HG03575 (cell line): ENCODE results near the gene ZCRB1.

Experiments used
- ATAC-seq: cut with Tn5 transposase; IDR thresholded peaks from one replicate; pipeline ENCODE4 v1.9.1; 2021; ENCODE audit not compliant: unreplicated experiment, insufficient number of reproducible peaks, low FRiP score; ENCODE audit errors: extremely low read depth

ZCRB1 gene

DNA sequence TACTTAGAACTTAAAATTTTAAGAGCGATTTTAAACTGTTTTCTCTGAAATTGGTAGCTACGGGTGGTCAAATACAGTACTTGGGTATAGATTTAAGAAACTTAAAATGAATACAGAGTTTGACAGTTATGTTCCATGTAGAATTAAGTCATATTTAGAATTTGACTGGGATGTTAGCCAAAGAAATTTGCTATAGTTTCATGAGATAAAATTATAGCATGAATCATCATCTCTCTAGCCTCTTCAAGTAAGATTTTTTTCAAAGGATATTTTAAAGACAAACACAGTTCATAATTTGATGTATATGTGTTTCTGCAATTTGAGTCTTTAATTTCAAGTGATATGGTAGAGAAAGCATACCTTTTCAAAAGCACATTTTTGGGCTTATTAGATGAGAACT lies 41.0 kb downstream of the ZCRB1 start:
- no peak for ATAC-seq

DNA sequence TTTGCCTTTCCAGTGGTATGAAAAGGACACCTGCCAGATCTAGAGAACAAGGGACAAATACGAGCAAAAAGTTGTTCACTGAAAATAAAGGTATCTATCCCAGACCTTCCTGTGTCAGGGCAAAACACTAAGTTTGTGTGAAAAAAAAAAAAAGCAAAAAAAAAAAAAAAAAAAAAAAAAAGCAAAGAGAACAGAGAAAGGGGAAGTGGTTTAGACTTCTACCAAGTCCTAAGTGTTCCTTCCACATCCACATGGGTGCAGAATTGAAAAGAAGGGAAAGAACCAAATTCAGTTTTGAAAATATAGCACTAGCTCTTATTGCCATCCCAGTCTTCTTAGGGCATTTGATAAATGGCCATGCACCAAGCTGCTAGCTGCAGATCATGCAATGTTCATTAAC lies 41.7 kb downstream of the ZCRB1 start:
- no peak for ATAC-seq

- ATAC-seq = no peak
These were observed 42.2 kb downstream of the ZCRB1 start for GRCh38 chr12:42283739-42284138.

DNA sequence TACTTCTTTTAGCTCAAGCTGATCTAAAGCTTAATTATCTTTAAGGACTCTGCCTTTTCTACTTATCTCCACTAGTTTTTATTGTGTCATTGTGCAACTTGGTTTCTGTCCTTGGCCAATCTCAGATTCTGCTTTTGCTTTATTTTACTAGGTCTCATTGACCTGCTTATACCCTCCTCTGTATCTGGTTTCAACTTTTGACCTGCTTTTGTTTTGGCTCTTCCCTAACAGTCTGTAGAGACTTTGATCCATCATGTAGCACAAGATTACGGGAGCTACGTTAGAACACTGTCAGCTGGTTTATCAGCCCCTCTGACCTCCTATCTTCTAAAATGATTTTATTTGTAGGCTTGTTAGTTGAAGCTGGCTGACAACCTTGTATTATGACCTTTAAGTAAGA lies 43.6 kb downstream of the ZCRB1 start:
- no peak for ATAC-seq

DNA sequence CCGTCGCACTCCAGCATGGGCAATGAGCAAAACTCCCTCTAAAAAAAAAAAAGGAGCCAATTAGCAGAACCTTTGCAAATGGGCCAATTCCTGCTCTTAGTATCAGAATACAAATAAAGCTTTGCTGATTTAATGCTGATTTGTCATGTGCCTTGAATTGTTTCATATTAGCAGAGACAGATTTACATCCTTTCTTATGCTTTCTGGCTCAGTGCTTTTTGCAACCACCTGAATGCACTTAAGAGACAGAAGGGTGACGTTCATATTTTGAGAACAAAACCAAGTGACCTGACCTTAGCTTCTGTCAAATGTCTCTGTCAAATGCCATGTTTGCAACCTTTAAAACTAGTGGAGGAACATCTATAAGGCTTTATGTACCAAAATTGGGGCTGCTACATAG lies 44.0 kb downstream of the ZCRB1 start:
- ATAC-seq = no peak

- no peak for ATAC-seq
These were observed 44.6 kb downstream of the ZCRB1 start for GRCh38 chr12:42281278-42281677.

DNA sequence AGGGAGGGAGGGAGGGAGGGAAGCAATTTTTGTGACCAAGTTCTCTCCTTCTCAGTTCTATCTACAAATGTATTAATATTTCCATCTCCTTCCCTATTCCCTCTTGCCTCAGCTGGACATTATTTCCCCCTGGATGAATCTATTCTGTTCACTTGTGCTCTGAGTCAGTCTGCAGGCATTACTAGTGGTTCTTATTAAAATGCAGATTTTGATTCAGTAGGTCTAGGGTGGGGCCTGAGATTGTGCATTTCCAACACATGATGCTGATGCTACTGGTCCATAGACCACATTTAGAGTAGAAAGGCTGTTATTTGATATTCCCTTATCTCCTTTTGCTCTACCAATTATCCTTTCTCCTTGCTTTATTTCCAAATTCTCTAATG lies 47.8 kb downstream of the ZCRB1 start:
- ATAC-seq = no peak

DNA sequence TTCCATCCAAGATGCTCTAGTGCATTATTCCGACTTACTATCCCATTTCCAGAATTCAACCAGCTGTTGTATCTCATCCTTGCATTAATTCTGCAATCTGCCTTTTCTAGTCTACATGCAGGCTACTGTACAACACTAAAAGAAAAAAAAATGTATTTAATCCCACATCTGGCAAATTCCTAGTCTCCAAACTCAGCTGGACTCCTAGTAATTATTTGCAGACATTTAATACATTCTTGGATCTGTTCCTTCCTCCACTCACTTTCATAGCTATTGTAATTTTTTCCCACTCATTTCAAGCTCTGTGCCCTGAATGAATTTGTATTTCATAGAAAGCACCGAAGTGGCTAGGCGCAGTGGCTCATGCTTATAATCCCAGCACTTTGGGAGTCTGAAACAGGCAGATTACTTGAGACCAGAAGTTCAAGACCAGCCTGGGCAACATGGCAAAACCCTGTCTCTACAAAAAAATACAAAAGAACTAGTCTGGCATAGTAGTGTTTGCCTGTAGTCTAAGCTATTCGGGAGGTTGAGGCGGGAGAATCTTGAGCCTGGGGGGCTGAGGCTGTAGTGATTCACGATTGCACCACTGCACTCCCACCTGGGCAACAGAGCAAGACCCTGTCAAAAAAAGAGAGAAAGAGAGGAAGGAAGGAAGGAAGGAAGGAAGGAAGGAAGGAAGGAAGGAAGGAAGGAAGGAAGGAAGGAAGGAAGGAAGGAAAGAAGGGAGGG lies 48.3 kb downstream of the ZCRB1 start:
- no peak for ATAC-seq

DNA sequence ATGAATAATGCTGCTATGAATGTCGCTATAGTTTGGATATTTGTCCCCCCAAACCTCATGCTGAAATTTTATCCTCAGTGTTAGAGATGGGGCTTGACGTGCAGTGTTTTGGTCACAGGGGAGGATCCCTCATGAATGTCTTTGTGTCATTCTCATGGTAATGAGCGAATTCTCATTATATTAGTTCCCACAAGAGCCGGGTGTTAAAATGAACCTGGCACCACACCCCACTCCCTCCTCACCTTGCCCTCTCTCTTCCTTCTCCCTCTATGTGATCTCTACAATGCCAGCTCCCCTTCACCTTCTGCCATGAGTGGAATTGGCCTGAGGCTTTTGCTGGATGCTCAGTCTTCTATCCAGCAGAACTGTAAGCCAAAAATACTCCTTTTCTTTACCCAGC lies 50.4 kb downstream of the ZCRB1 start:
- ATAC-seq = no peak

GRCh38 chr12:42273706-42274105 lies 52.2 kb downstream of the ZCRB1 start:
- ATAC-seq = no peak

- ATAC-seq = no peak
These were observed 55.3 kb downstream of the ZCRB1 start for GRCh38 chr12:42270596-42270995.

DNA sequence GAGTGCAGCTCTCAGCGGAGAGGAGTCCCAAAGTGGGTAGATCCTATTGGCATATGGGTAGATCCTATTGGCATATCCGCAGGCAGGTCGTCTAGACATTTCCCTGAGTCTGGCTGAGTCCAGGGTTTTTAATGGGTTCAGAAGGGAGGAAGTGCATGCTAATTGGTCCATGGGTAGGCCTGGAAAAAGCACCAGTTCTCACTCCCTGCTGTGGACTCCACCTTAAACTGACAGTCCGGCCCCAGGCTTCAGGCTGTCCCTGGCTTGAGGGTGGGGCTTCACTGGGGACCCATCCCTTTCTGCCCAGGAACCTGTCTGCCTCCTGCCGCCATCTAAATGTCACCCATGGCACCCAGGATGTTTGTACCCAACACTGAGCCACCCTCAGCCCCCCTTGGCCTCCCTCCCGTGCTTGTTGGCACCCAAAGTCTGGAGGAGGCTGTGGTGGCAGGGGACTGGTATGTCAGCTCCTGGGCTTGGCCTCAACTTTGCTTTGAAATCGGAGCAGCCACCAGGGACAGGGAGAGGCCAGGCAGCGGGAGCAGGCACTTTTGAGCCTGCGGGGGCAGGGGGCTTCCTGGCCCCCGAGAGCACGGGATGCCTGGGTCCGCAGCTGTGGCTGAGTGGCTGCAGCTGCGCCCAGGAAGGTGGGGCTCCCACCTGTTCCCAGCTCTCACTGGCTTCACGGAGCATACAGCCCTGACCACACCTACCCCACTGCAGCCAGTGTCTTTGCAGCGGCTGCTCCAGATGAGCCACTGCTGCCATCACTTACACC lies 58.3 kb downstream of the ZCRB1 start:
- no peak for ATAC-seq

DNA sequence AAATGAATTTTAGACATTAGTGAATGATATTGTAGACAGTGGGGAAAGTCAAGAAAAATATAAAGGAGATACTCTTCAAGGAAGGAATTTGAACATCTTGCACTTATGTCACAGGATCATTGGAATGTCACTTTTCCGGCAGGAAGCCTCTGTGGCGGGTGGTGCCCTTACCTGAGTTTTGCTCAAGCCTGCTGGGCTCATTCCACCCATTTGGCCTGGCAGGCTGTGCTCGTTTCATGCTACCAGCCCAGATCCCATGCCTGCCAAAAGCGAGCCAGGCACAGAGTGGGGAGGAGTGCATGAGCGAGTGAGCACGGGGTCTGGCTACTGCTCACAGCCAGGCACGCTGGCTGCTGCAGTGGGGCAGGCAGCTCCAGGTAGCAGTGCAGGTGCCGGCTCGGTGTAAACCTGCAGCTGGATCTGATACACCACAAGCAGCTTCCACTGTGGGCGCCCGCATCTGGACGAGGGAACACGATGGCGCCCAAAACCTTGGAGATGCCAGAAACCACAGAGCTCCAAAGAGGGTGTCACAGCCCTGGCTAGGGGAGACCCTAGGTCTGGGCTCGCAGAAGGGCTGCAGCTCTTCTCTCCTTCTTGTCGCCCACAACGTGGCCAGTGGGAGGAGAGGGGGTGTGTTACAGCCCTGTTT lies 59.2 kb downstream of the ZCRB1 start:
- no peak for ATAC-seq

DNA sequence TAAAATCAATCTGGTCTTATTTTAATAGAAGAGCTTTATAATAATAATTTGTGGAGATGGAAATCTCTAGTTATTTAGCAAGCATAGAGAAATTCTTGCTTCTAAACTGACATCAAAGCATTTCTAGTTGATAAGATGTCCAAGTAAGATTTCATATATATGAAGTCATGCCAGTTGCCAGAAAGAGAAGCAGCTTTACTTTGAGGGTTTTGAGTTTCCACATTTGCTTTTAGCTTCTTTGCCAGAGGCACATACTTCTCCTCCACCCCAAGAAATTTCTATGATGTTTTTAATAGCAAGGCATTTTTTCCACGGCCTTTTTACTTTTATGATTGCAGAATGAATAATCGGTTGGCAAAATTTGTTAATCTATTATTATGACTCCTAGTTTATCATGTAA lies 63.6 kb downstream of the ZCRB1 start:
- no peak for ATAC-seq
